ENCODE results near the gene PLA2R1.

GRCh38 chr2:159908623-159909022, 153.8 kb downstream of the PLA2R1 start:
- TF ChIP-seq CTCF (IDR thresholded peaks at IDR 0.05), result no peak
- TF ChIP-seq POLR2A (IDR thresholded peaks at IDR 0.05), result no peak
- no peak for TF ChIP-seq EP300 (IDR thresholded peaks at IDR 0.05)
- TF ChIP-seq POLR2AphosphoS5 (IDR thresholded peaks at IDR 0.05), result no peak
